Spinal cord (tissue), 10 donors: ENCODE data around the gene PRKAB1. TPM values are rescaled to one million over a fixed set of nuclear protein-coding genes. Genes with fewer than 3 reads are reported as not detected.
"Not testable (repeated sequence)": the region's sequence is repeated elsewhere in the genome, so short reads cannot be mapped to it uniquely, and the experiment has no call there.

Experiments
- DNase-seq, 6 donors: peaks; one replicate each; pipeline versions ENCODE4 v3.0.0 to v3.0.0-alpha.2; 2013 to 2015; ENCODE audit warnings: low spot score in 6 of 6, low read depth in 4 of 6
- H3K27ac ChIP-seq: one replicate; pipeline ENCODE4 v1.5.1; 2013; ENCODE audit warnings: low read depth, low read length, control low read depth
- H3K27me3 ChIP-seq: one replicate; pipeline ENCODE4 v1.6.1; 2013; ENCODE audit warnings: low read length; ENCODE audit not compliant: control insufficient read depth, insufficient read depth
- H3K36me3 ChIP-seq: one replicate; pipeline ENCODE4 v1.6.1; 2013; ENCODE audit warnings: low read length; ENCODE audit not compliant: control insufficient read depth, insufficient read depth
- H3K4me1 ChIP-seq: one replicate; pipeline ENCODE4 v1.6.1; 2013; ENCODE audit warnings: low read length; ENCODE audit not compliant: control insufficient read depth, insufficient read depth
- H3K4me3 ChIP-seq: one replicate; pipeline ENCODE4 v1.5.1; 2013; ENCODE audit warnings: low read depth, low read length, control low read depth
- H3K9me3 ChIP-seq: one replicate; pipeline ENCODE4 v1.6.1; 2013; ENCODE audit warnings: low read length; ENCODE audit not compliant: control insufficient read depth, insufficient read depth
- WGBS: methylation state at CpG from one replicate; pipeline ENCODE4 v1.1.5; 2013; ENCODE audit warnings: missing lambda C conversion rate; ENCODE audit not compliant: insufficient coverage; 5-methylcytosine and 5-hydroxymethylcytosine counted together
- polyA plus RNA-seq, 2 donors: library from polyadenylated mRNA; unstranded; fragments of 120-200 nt; gene quantifications; one replicate each; pipeline ENCODE4 v1.2.1, GENCODE V29; 2013; ENCODE audit not compliant: insufficient read length in 2 of 2
- total RNA-seq, 2 donors: library from RNA; depleted of rRNA in 1 of 2; stranded (reverse); fragments of 120-200 nt in 1 of 2; fragments of >200 nt in 1 of 2; gene quantifications; one replicate each; pipeline versions ENCODE4 v1.2.3 to v1.2.4, GENCODE V29; 2013 to 2014
- donor health status: healthy.

Gene PRKAB1
- total and polyA plus RNA-seq, 4 donors = 17.4 to 41.2 (median 27.2) TPM

- H3K9me3 ChIP-seq, H3K27me3 ChIP-seq, H3K4me1 ChIP-seq, H3K4me3 ChIP-seq, H3K27ac ChIP-seq, H3K36me3 ChIP-seq: not testable (repeated sequence)
- WGBS = 100% methylated on average over 3 of the region's 6 CpGs
- peak in 1 of 6 donors; percentile 50 for DNase-seq
Measured at GRCh38 chr12:119658166-119658565, 9.8 kb upstream of the PRKAB1 start.

- peak in 5 of 6 donors; percentile 13 to 81 (median 23) for DNase-seq
- Histone ChIP-seq H3K9me3 (peaks cover 1% of the 10 kb centered on the region), H3K27me3 (peaks cover 5% of the 10 kb centered on the region), H3K36me3 (no peaks in the 10 kb centered on the region), H3K27ac (no peak overlapping the region), H3K4me1 (no peaks in the 10 kb centered on the region), H3K4me3 (no peak overlapping the region)
- WGBS = no CpG with 5 or more reads among the region's 6 CpGs
Measured at GRCh38 chr12:119659289-119659897, 8.5 kb upstream of the PRKAB1 start.

- DNase-seq = no peak
- Histone ChIP-seq H3K4me3 (no peak overlapping the region), H3K4me1 (no peaks in the 10 kb centered on the region), H3K9me3 (peaks cover 1% of the 10 kb centered on the region), H3K27ac (no peak overlapping the region), H3K27me3 (peaks cover 5% of the 10 kb centered on the region), H3K36me3 (no peaks in the 10 kb centered on the region)
- 83% methylated on average over 1 of the region's 5 CpGs for WGBS
Measured at GRCh38 chr12:119660076-119660475, 7.9 kb upstream of the PRKAB1 start.

- 83% methylated on average over 1 of the region's 4 CpGs for WGBS
- Histone ChIP-seq H3K4me1 (no peaks in the 10 kb centered on the region), H3K27me3 (peaks cover 5% of the 10 kb centered on the region), H3K27ac (no peak overlapping the region), H3K9me3 (no peaks in the 10 kb centered on the region), H3K4me3 (no peak overlapping the region), H3K36me3 (no peaks in the 10 kb centered on the region)
- DNase-seq = no peak
Measured at GRCh38 chr12:119661882-119662281, 6.1 kb upstream of the PRKAB1 start.

DNA sequence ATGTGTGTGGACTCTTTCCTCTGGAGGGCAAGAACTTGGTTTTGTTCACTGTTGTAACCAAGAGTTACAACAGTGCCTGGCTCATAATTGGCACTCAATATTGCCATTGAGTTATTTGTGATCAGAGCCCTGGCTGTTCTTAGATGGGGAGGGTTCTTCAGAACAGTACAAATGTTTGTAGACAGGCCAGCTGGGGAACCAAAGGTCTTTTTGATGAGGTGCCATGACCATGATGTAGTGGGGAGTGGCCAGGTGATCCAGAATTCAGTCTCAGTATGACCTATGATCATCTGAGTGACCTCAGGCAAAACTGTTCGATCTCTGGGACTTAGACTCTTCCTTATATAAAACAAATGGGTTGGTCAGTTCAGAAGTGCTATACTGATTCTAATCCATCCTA is 3.3 kb upstream of the PRKAB1 start:
- no peak for DNase-seq
- Histone ChIP-seq H3K27me3 (peaks cover 5% of the 10 kb centered on the region), H3K27ac (no peak overlapping the region), H3K4me3 (no peak overlapping the region), H3K36me3 (peaks cover 4% of the 10 kb centered on the region), H3K4me1 (peaks cover 8% of the 10 kb centered on the region), H3K9me3 (no peaks in the 10 kb centered on the region)
- WGBS = no CpG with 5 or more reads among the region's 1 CpG

GRCh38 chr12:119665164-119665929 is 2.6 kb upstream of the PRKAB1 start:
- no peaks in the 10 kb centered on the region for H3K9me3 ChIP-seq
- H3K4me1 ChIP-seq = peaks cover 9% of the 10 kb centered on the region
- H3K27ac ChIP-seq = no peak overlapping the region
- H3K4me3 ChIP-seq = no peak overlapping the region
- H3K36me3 ChIP-seq = peaks cover 4% of the 10 kb centered on the region
- H3K27me3 ChIP-seq = peaks cover 5% of the 10 kb centered on the region
- 91% methylated on average over 3 of the region's 4 CpGs for WGBS
- DNase-seq = no peak

DNA sequence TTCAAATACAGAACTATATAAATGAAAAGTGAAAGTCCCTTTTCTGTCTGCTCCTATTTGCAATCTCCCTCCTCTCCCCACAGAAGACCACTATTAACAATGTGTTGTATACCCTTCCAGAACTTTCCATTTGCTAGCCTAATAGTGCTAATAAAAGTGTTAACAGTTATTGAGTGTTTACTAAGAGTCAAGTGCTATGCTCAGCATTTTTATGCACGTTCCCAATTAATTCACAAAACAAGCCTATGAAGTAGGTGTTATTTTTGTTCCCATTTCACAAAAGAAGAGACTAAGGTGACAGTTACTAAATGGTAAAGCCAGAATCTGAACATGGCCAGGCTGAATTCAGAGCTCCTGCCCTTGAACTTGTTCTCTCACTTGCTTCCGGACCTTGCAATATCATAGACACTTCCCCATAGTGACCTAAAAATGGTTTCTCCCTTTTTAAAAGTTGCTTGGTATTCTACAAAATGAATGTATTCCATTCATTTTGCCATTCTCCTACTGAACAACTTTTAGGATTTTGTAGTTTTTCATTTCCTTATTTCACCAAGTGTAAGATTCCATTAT is 1.6 kb upstream of the PRKAB1 start:
- no CpG with 5 or more reads among the region's 2 CpGs for WGBS
- H3K4me3 ChIP-seq = no peak overlapping the region
- peaks cover 5% of the 10 kb centered on the region for H3K27me3 ChIP-seq

DNA sequence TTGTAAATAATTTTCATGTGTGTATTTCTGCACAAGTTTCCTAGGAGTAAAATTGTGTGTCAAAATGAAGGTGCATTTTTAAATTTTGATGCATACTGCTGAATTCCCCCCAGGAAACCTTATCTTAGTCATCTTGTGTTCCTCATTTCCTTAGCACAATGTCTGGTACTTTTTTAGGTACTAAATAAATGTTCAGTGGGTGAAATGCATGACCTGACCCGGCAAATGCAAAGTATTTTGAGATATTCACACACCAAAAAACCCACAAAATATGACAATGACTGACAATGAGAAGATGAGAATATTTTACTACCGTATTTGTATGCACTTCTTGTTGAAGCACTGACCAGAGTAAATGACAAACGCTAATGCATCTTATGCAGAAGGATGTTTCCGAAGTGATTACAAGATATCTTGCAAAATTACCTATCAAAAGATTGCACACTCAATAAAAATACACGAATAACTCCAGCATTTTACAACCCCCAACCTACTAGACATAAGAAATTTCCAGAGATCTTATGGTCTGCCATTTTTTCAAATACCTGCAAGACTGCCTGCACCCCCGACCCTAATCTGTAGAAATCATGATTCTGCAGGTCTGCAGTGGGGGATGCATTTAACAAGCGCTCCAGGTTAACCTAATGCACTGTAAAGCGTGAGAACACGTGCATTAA is 895 bp upstream of the PRKAB1 start:
- Histone ChIP-seq H3K4me1 (peaks cover 9% of the 10 kb centered on the region), H3K36me3 (peaks cover 5% of the 10 kb centered on the region), H3K9me3 (no peaks in the 10 kb centered on the region), H3K4me3 (peak overlapping the region; percentile 83), H3K27me3 (peaks cover 4% of the 10 kb centered on the region), H3K27ac (peak overlapping the region; percentile 4)
- WGBS = 21% methylated on average over 6 of the region's 9 CpGs
- no peak for DNase-seq

More for the DNA sequence above, 1.6 kb upstream of the PRKAB1 start:
- peaks cover 9% of the 10 kb centered on the region for H3K4me1 ChIP-seq
- H3K36me3 ChIP-seq = peaks cover 4% of the 10 kb centered on the region
- H3K9me3 ChIP-seq = no peaks in the 10 kb centered on the region
- no peak overlapping the region for H3K27ac ChIP-seq
- no peak for DNase-seq

GRCh38 chr12:119668324-119668841 is 450 bp downstream of the PRKAB1 start:
- Histone ChIP-seq H3K27ac (peak overlapping the region; percentile 86), H3K4me1 (peaks cover 9% of the 10 kb centered on the region), H3K27me3 (no peaks in the 10 kb centered on the region), H3K4me3 (peak overlapping the region; percentile 83), H3K36me3 (peaks cover 17% of the 10 kb centered on the region), H3K9me3 (no peaks in the 10 kb centered on the region)
- WGBS = 0% methylated on average over 6 of the region's 14 CpGs
- peak in 1 of 6 donors; percentile 57 for DNase-seq
